Muscle layer of duodenum (tissue), 2 donors: ENCODE results near the gene TBCC.
A peak's percentile ranks its signal among the peaks of the same experiment; 100 is the strongest.

Experiments used
- H3K27ac ChIP-seq: one replicate; pipeline ENCODE4 v1.7.0; 2013; ENCODE audit warnings: mild to moderate bottlenecking, low read length
- H3K27me3 ChIP-seq: one replicate; pipeline ENCODE4 v1.7.0; 2013; ENCODE audit warnings: low read depth, mild to moderate bottlenecking, control low read depth, low read length
- H3K36me3 ChIP-seq, 2 donors: one replicate each; pipeline ENCODE4 v1.7.0; 2013; ENCODE audit warnings: low read length in 2 of 2, control low read depth in 1 of 2, mild to moderate bottlenecking in 1 of 2; ENCODE audit not compliant: insufficient read depth in 2 of 2, control insufficient read depth in 1 of 2
- H3K4me1 ChIP-seq, 2 donors: one replicate each; pipeline ENCODE4 v1.7.0; 2013; ENCODE audit warnings: low read length in 2 of 2, mild to moderate bottlenecking in 2 of 2, control low read depth in 1 of 2, moderate library complexity in 1 of 2; ENCODE audit not compliant: insufficient read depth in 2 of 2, control insufficient read depth in 1 of 2
- H3K4me3 ChIP-seq, 2 donors: one replicate each; pipeline ENCODE4 v1.7.0; 2013; ENCODE audit warnings: low read length in 2 of 2, low read depth in 1 of 2, mild to moderate bottlenecking in 1 of 2
- H3K9me3 ChIP-seq, 2 donors: one replicate each; pipeline ENCODE4 v1.7.0; 2013; ENCODE audit warnings: low read length in 2 of 2, control low read depth in 1 of 2, mild to moderate bottlenecking in 1 of 2; ENCODE audit not compliant: control insufficient read depth in 1 of 2
- donor health status: healthy.

Gene TBCC

DNA sequence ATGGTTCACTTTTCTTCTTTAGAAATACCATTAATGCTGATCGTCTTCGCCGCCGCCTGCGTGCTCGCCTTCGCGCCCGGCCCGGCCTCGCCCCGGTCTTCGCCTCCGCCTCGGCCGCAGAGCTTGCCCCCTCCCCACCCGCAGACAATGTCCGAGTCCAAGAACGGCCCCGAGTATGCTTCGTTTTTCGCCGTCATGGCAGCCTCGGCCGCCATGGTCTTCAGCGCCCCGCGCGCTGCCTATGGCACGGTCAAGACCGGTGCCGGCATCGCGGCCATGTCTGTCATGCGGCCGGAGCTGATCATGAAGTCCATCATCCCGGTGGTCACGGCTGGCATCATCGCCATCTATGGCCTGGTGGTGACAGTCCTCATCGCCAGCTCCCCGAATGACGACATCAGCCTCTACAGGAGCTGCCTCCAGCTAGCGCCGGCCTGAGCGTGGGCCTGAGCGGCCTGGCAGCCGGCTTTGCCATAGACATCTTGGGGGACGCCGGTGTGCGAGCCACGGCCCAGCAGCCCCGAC lies 18.8 kb downstream of the TBCC start:
- peak overlapping the region; percentile 91 for H3K27ac ChIP-seq

DNA sequence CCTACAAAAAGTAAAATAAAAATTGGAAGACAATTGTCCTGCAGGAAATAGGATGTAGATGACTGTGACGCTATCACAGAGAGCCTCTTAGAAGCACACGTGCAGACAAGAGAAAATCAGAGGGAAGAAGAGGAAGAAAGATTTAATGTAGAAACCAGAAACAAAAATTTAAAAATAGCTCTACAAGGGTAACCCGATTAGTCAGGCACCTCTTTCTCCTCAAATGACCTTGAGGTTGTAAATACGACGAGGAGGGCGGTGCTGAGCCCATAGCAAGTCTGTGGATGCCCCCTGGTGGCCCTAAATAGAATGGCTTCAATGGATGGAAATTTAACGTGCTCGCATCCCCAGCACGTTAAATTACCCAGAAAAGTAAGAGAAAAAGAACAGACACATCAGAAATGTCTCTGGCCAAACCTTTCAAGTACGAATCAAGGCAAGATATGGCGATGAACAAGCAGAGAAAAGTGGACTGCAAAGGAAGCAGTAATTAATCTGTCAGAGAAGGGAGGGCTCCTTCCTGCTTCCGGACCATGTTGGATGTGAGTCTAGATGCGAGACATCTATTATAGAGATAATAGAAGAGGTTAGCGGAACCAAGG lies 19.3 kb downstream of the TBCC start:
- peak overlapping the region; percentile 91 for H3K27ac ChIP-seq
- peaks cover 4 to 8% of the 10 kb centered on the region in 2 donors for H3K36me3 ChIP-seq
- H3K4me3 ChIP-seq, result peak overlapping the region; percentile 70 to 79
- no peaks in the 10 kb centered on the region for H3K27me3 ChIP-seq
- peaks cover 6 to 18% of the 10 kb centered on the region in 2 donors for H3K4me1 ChIP-seq
- H3K9me3 ChIP-seq, result no peaks in the 10 kb centered on the region

More for the DNA sequence above, 18.8 kb downstream of the TBCC start:
- Histone ChIP-seq H3K4me1 (peaks cover 6 to 18% of the 10 kb centered on the region in 2 donors), H3K36me3 (peaks cover 0 to 3% of the 10 kb centered on the region in 2 donors), H3K4me3 (peak overlapping the region; percentile 70 to 79), H3K9me3 (no peaks in the 10 kb centered on the region), H3K27me3 (no peaks in the 10 kb centered on the region)

DNA sequence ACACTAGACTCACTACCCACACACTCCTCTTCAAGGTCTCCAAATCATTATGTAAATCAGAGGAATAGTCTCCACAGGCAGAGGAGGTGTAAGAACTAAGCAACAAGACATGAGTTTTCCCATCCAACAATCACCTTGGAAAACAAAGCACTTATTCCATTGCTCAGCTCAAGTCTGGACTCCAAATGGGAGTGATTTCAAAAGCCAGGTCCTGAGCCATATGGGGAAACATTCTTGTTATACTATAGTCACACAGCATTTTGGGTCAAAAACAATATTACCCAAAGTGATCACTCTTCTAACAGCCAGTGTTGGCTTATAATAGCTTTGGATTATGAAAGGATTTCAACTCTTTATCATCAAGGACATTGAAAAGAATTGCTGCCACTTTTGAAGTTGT lies 19.9 kb downstream of the TBCC start:
- H3K9me3 ChIP-seq, result no peaks in the 10 kb centered on the region

DNA sequence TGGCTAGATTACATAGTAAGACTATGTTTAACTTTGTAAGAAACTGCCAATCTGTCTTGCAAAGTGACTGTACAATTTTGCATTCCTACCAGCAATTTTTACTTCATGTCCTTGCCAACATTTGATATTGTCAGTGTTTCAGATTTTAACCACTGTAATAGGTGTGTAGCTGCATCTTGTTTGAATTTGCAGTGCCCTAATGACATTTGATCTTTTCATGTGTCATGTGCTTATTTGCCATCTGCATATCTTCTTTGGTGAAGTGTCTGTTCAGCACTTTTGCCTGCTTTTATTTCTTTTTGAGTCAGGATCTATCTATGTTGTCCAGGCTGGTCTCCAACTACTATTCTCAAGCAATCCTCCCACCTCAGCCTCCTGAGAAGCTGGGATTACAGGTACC lies 21.1 kb downstream of the TBCC start:
- H3K27ac ChIP-seq, result no peak overlapping the region

More for the DNA sequence above, 19.9 kb downstream of the TBCC start:
- Histone ChIP-seq H3K4me3 (peak overlapping the region; percentile 70 to 79), H3K4me1 (peaks cover 6 to 18% of the 10 kb centered on the region in 2 donors), H3K27me3 (no peaks in the 10 kb centered on the region), H3K27ac (peak overlapping the region; percentile 54), H3K36me3 (peaks cover 8 to 9% of the 10 kb centered on the region in 2 donors)

DNA sequence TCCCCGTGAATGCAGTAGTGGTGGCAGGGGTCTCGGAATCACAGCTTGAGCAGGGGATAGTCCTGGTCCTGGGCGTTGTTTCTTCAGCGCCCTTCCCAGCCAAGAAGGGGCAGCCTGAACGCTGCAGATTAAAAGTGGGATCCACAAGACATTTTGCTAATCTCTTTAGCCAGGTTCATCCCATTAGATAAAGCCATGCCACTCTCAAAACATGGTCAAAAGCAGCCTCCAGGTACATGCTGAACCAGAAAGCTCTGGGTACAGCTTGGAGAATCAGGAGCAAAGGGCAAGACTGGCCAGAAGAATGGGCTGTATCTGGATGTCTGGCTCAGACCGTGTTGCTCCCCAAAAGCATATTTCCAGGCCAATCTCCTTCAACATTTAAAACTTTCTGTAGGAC lies 23.4 kb downstream of the TBCC start, which contains the start of gene PRPH2:
TSS of gene PRPH2 (minus strand) at position 101 of the 400 bp plus-strand sequence. CDS start 263 bp downstream, outside the sequence.
- Histone ChIP-seq H3K4me3 (no peak within 1 kb of the TSS), H3K27me3 (no peaks in the 10 kb centered on the region), H3K9me3 (no peaks in the 10 kb centered on the region), H3K4me1 (peaks cover 6 to 18% of the 10 kb centered on the region in 2 donors), H3K36me3 (peaks cover 8 to 9% of the 10 kb centered on the region in 2 donors), H3K27ac (no peak within 1 kb of the TSS)

More for the DNA sequence above, 21.1 kb downstream of the TBCC start:
- no peaks in the 10 kb centered on the region for H3K27me3 ChIP-seq
- H3K4me1 ChIP-seq, result peaks cover 6 to 18% of the 10 kb centered on the region in 2 donors
- peaks cover 8 to 9% of the 10 kb centered on the region in 2 donors for H3K36me3 ChIP-seq
- no peak overlapping the region for H3K4me3 ChIP-seq
- H3K9me3 ChIP-seq, result no peaks in the 10 kb centered on the region

DNA sequence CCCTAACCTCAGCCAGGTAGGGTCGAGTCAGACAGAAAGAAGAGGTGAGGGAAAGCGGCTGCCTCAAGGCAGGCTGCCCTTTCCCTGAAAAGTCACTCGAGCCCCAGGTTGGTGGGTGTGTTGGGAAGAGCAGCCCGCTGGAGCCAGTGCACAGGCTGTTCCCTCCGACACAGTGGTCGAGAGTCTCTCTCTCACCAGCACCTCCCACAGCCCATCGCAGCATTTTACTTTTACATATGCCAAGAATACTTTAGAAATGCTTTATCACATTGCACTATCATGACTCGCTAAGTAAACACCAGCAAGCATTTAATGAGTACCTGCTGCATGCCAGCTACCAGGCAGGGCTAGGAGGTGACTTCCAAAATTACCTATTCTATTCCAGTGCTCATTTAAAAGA lies 25.2 kb downstream of the TBCC start:
- H3K27me3 ChIP-seq, result no peaks in the 10 kb centered on the region
- H3K36me3 ChIP-seq, result peaks cover 8 to 9% of the 10 kb centered on the region in 2 donors
- H3K9me3 ChIP-seq, result no peaks in the 10 kb centered on the region
- peaks cover under 1 to 13% of the 10 kb centered on the region in 2 donors for H3K4me1 ChIP-seq
- H3K4me3 ChIP-seq, result no peak overlapping the region
- no peak overlapping the region for H3K27ac ChIP-seq

DNA sequence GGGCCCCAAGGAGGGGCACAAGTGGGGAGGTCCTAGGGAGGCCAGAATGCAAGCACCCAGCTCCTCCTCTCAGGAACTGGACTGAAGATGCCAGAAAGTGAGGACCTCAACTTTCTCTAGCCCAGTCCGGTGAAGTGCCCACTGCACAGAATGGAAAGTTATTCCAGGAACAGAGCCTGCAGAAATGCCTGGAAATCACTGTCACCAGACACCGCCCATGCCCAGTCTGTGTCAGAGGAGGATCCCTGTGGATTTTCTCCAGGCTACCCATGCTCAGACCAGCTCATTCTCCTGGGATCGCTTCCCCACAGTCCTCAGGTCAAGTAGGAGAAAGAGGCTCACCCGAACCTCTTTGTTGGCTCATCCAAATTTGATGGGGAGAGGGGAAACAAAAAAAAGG lies 30.0 kb downstream of the TBCC start:
- Histone ChIP-seq H3K27ac (no peak overlapping the region), H3K4me3 (no peak overlapping the region), H3K9me3 (peaks cover 5 to 6% of the 10 kb centered on the region in 2 donors), H3K4me1 (no peaks in the 10 kb centered on the region), H3K27me3 (no peaks in the 10 kb centered on the region), H3K36me3 (no peaks in the 10 kb centered on the region)

DNA sequence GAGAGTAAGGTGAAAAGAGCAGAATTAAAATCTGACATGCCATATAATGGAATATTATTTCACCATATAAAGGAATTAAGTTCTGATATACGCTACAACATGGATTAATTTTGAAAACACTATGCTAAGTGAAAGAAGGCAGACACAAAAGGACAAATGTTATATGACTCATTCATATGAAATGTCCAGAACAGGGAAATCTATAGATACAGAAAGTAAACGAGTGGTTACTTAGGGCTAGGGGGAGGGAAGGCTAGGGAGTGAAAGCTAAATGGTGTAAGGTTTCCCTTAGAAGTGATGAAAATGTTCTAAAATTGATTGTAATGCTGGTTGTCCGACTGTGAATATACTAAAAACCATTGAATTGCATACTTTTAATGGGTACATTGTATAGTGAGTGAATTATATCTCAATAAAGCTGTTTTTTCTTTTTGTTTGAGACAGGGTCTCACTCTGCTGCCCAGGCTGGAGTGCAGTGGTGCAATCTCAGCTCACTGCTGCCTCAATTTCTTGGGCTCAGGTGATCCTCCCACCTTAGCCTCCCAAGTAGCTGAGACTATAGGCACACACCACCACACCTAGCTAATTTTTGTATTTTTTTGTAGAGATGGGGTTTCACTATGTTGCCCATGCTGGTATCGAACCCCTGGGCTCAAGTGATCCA lies 31.7 kb downstream of the TBCC start:
- Histone ChIP-seq H3K27ac (no peak overlapping the region), H3K27me3 (no peaks in the 10 kb centered on the region), H3K9me3 (peaks cover 5 to 6% of the 10 kb centered on the region in 2 donors), H3K4me1 (no peaks in the 10 kb centered on the region), H3K36me3 (no peaks in the 10 kb centered on the region), H3K4me3 (no peak overlapping the region)

DNA sequence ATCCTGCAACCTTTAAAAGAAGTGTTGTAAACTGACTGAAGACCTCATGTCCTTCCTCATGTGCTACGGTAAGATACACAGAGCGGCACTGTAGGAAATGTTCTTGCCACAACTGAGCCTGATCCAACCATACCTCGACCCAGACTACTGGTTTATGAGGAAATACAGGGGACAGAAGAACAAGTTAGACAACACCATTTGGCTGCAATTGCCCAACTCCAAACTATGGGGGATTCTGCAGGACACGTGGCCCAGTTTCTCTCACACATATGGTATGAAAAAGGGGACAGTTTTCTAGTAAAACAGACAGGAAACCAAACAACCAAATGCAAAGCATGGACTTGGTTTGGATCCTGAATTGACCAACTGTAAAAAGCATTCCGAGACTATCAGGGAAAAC lies 34.0 kb downstream of the TBCC start:
- no peaks in the 10 kb centered on the region for H3K36me3 ChIP-seq
- H3K27ac ChIP-seq, result no peak overlapping the region
- no peak overlapping the region for H3K4me3 ChIP-seq
- no peaks in the 10 kb centered on the region for H3K27me3 ChIP-seq
- H3K9me3 ChIP-seq, result peaks cover 5 to 6% of the 10 kb centered on the region in 2 donors
- no peaks in the 10 kb centered on the region for H3K4me1 ChIP-seq

DNA sequence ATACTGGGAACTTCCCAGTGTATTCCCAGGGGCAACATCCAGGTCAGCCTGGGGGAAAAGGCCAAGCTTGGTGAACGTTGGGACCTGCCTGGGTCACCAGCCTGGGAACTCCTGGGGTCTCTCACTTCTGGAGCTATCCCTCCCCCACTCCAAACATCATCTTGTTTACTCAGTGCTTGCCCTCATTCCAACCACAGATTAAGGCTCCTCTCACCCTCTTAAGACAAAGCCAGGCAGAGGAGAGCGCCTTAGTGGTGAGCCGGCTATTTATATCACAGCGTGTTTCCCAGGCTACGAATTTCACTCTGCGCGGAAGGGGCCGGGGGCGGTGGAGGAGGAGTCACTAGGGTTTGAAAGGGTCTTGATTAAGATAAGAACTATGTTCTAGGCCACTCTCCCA lies 35.6 kb downstream of the TBCC start:
- no peaks in the 10 kb centered on the region for H3K36me3 ChIP-seq
- H3K4me3 ChIP-seq, result no peak overlapping the region
- no peaks in the 10 kb centered on the region for H3K27me3 ChIP-seq
- peaks cover 5 to 6% of the 10 kb centered on the region in 2 donors for H3K9me3 ChIP-seq
- H3K4me1 ChIP-seq, result no peaks in the 10 kb centered on the region
- H3K27ac ChIP-seq, result no peak overlapping the region

DNA sequence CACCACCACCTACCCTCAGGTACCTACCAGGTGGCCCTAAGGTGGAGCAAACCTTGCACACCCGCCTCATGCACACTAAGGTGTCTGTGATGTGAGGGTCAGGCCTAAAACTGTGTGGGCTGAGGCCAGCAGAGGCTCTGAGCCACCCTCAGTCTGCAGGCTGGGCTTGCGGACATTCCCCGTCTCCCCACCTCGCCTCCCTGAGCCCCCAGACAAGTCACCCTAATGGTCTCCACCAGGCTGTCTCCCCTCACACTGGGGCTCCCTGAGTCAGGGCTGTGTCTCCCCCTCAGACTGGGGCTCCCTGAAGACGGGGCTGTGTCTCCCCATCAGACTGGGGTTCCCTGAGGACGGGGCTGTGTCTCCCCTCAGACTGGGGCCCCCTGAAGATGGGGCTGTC lies 36.0 kb downstream of the TBCC start:
- Histone ChIP-seq H3K4me1 (no peaks in the 10 kb centered on the region), H3K27ac (no peak overlapping the region), H3K4me3 (no peak overlapping the region), H3K9me3 (peaks cover 5 to 6% of the 10 kb centered on the region in 2 donors), H3K36me3 (no peaks in the 10 kb centered on the region), H3K27me3 (no peaks in the 10 kb centered on the region)
